Memory B cell (primary cell): Measurements from ENCODE around the gene IER3IP1.
"Not testable (repeated sequence)": the region's sequence is repeated elsewhere in the genome, so short reads cannot be mapped to it uniquely, and the experiment has no call there.

Experiments
- ATAC-seq: fragments of 150-1000 bp; cut with Tn5 transposase; 2 replicates; pipeline ENCODE4 v1.10.0; 2021; ENCODE audit warnings: low read depth, mild to moderate bottlenecking, moderate library complexity
- DNase-seq, 2 donors: peaks; one replicate each; pipeline ENCODE4 v3.0.0; 2022; ENCODE audit warnings: low spot score in 2 of 2
- H3K27ac Mint-ChIP-seq: one replicate; pipeline ENCODE4 v1.8.0; 2022; ENCODE audit warnings: mild to moderate bottlenecking, moderate library complexity, mixed read lengths
- H3K27me3 Mint-ChIP-seq: one replicate; pipeline ENCODE4 v1.8.0; 2022; ENCODE audit warnings: mixed read lengths
- H3K36me3 Mint-ChIP-seq: one replicate; pipeline ENCODE4 v1.8.0; 2022; ENCODE audit warnings: mild to moderate bottlenecking, mixed read lengths
- H3K4me1 Mint-ChIP-seq: one replicate; pipeline ENCODE4 v1.8.0; 2022; ENCODE audit warnings: mixed read lengths
- H3K4me3 Mint-ChIP-seq: one replicate; pipeline ENCODE4 v1.8.0; 2022; ENCODE audit warnings: mild to moderate bottlenecking, moderate library complexity, mixed read lengths
- H3K9me3 Mint-ChIP-seq: one replicate; pipeline ENCODE4 v1.8.0; 2022; ENCODE audit warnings: mixed read lengths

IER3IP1 gene

GRCh38 chr18:47175898-47176575 is at the start of gene IER3IP1:
TSS of gene IER3IP1 (minus strand) at chr18:47176364. CDS start at chr18:47176277, 87 bp downstream.
- H3K9me3 Mint-ChIP-seq, result no peaks in the 10 kb centered on the region
- no peak within 1 kb of the TSS for H3K27ac Mint-ChIP-seq
- ATAC-seq (peak; percentile 91), DNase-seq (peak; percentile 85 to 87)
- no peaks in the 10 kb centered on the region for H3K27me3 Mint-ChIP-seq
- no peaks in the 10 kb centered on the region for H3K36me3 Mint-ChIP-seq
- H3K4me1 Mint-ChIP-seq, result peaks cover 4% of the 10 kb centered on the region
- peak within 1 kb of the TSS; percentile 59 for H3K4me3 Mint-ChIP-seq

GRCh38 chr18:47215554-47216138 is 39.5 kb upstream of the IER3IP1 start:
- H3K4me1 Mint-ChIP-seq, result no peaks in the 10 kb centered on the region

GRCh38 chr18:47209171-47209570 is 33.0 kb upstream of the IER3IP1 start:
- Mint-ChIP-seq H3K27me3 (peaks cover 15% of the 10 kb centered on the region), H3K9me3 (no peaks in the 10 kb centered on the region), H3K4me3 (no peak overlapping the region), H3K27ac (no peak overlapping the region), H3K4me1 (no peaks in the 10 kb centered on the region), H3K36me3 (no peaks in the 10 kb centered on the region)
- ATAC-seq, result no peak
- no peak for DNase-seq

More at GRCh38 chr18:47215554-47216138, 39.5 kb upstream of the IER3IP1 start:
- Mint-ChIP-seq H3K9me3 (no peaks in the 10 kb centered on the region), H3K27ac (no peak overlapping the region), H3K36me3 (no peaks in the 10 kb centered on the region), H3K4me3 (no peak overlapping the region), H3K27me3 (peaks cover 15% of the 10 kb centered on the region)
- peak; percentile 60 for ATAC-seq
- DNase-seq, result peak in 1 of 2 donors; percentile 19

- no peaks in the 10 kb centered on the region for H3K4me1 Mint-ChIP-seq
- H3K9me3 Mint-ChIP-seq, result no peaks in the 10 kb centered on the region
Observed at GRCh38 chr18:47206945-47207637, 30.9 kb upstream of the IER3IP1 start.

GRCh38 chr18:47204908-47205522 is 28.9 kb upstream of the IER3IP1 start:
- DNase-seq (peak; percentile 32 to 34), ATAC-seq (peak; percentile 37)
- Mint-ChIP-seq H3K9me3 (no peaks in the 10 kb centered on the region), H3K27ac (no peak overlapping the region), H3K4me1 (no peaks in the 10 kb centered on the region), H3K27me3 (peaks cover 4% of the 10 kb centered on the region), H3K36me3 (no peaks in the 10 kb centered on the region), H3K4me3 (no peak overlapping the region)

More at GRCh38 chr18:47206945-47207637, 30.9 kb upstream of the IER3IP1 start:
- no peak for ATAC-seq
- no peak for DNase-seq
- Mint-ChIP-seq H3K36me3 (no peaks in the 10 kb centered on the region), H3K27me3 (peaks cover 12% of the 10 kb centered on the region), H3K4me3 (no peak overlapping the region), H3K27ac (no peak overlapping the region)

GRCh38 chr18:47203626-47204464 is 27.7 kb upstream of the IER3IP1 start:
- Mint-ChIP-seq H3K27ac (no peak overlapping the region), H3K36me3 (no peaks in the 10 kb centered on the region), H3K4me3 (no peak overlapping the region), H3K4me1 (no peaks in the 10 kb centered on the region), H3K9me3 (no peaks in the 10 kb centered on the region), H3K27me3 (peaks cover 3% of the 10 kb centered on the region)
- DNase-seq (no peak), ATAC-seq (no peak)

- H3K9me3 Mint-ChIP-seq, ATAC-seq, H3K27ac Mint-ChIP-seq, DNase-seq, H3K4me1 Mint-ChIP-seq, H3K36me3 Mint-ChIP-seq, H3K27me3 Mint-ChIP-seq: not testable (repeated sequence)
- peak overlapping the region; percentile 4 for H3K4me3 Mint-ChIP-seq
Observed at GRCh38 chr18:47195961-47196360, 19.8 kb upstream of the IER3IP1 start.

- H3K27me3 Mint-ChIP-seq, result peaks cover 5% of the 10 kb centered on the region
- H3K9me3 Mint-ChIP-seq, result no peaks in the 10 kb centered on the region
- H3K4me1 Mint-ChIP-seq, result peaks cover 8% of the 10 kb centered on the region
- H3K36me3 Mint-ChIP-seq, result peaks cover 3% of the 10 kb centered on the region
- no peak for ATAC-seq
- no peak for DNase-seq
- no peak overlapping the region for H3K27ac Mint-ChIP-seq
- H3K4me3 Mint-ChIP-seq, result no peak overlapping the region
Observed at GRCh38 chr18:47191961-47192360, 15.8 kb upstream of the IER3IP1 start.

GRCh38 chr18:47187721-47188120 is 11.6 kb upstream of the IER3IP1 start:
- Mint-ChIP-seq H3K4me1 (no peaks in the 10 kb centered on the region), H3K4me3 (no peak overlapping the region), H3K27me3 (peaks cover 4% of the 10 kb centered on the region), H3K36me3 (peaks cover 4% of the 10 kb centered on the region), H3K9me3 (peaks cover 12% of the 10 kb centered on the region), H3K27ac (no peak overlapping the region)
- no peak for DNase-seq
- no peak for ATAC-seq

GRCh38 chr18:47184419-47185050 is 8.4 kb upstream of the IER3IP1 start:
- peaks cover 4% of the 10 kb centered on the region for H3K36me3 Mint-ChIP-seq
- ATAC-seq, result no peak
- no peak overlapping the region for H3K27ac Mint-ChIP-seq
- H3K9me3 Mint-ChIP-seq, result peaks cover 12% of the 10 kb centered on the region
- peaks cover 3% of the 10 kb centered on the region for H3K27me3 Mint-ChIP-seq
- H3K4me1 Mint-ChIP-seq, result peaks cover 4% of the 10 kb centered on the region
- H3K4me3 Mint-ChIP-seq, result no peak overlapping the region
- no peak for DNase-seq

- H3K4me1 Mint-ChIP-seq, DNase-seq, H3K27me3 Mint-ChIP-seq, H3K27ac Mint-ChIP-seq, H3K36me3 Mint-ChIP-seq, ATAC-seq, H3K4me3 Mint-ChIP-seq: not testable (repeated sequence)
- H3K9me3 Mint-ChIP-seq, result peaks cover 12% of the 10 kb centered on the region
Observed at GRCh38 chr18:47182156-47182555, 6.0 kb upstream of the IER3IP1 start.

GRCh38 chr18:47180765-47181164 is 4.6 kb upstream of the IER3IP1 start:
- peaks cover under 1% of the 10 kb centered on the region for H3K36me3 Mint-ChIP-seq
- DNase-seq, result no peak
- H3K9me3 Mint-ChIP-seq, result peaks cover 8% of the 10 kb centered on the region
- H3K27ac Mint-ChIP-seq, result no peak overlapping the region
- ATAC-seq, result no peak
- H3K4me1 Mint-ChIP-seq, result peaks cover 4% of the 10 kb centered on the region
- H3K27me3 Mint-ChIP-seq, result peaks cover 1% of the 10 kb centered on the region
- H3K4me3 Mint-ChIP-seq, result no peak overlapping the region

GRCh38 chr18:47179520-47179919 is 3.4 kb upstream of the IER3IP1 start:
- Mint-ChIP-seq H3K9me3 (peaks cover 4% of the 10 kb centered on the region), H3K36me3 (no peaks in the 10 kb centered on the region), H3K4me3 (no peak overlapping the region), H3K4me1 (peaks cover 4% of the 10 kb centered on the region), H3K27ac (no peak overlapping the region), H3K27me3 (peaks cover 1% of the 10 kb centered on the region)
- ATAC-seq, result no peak
- DNase-seq, result no peak
